OCI-LY1 (cell line): Measurements from ENCODE around the gene LCN15.

Experiments used
- CTCF ChIP-seq: fragments of 200-600 bp; sonication (generic), shearing (Covaris generic); IDR thresholded peaks from 2 replicates; pipeline ENCODE4 v1.5.1; 2017; ENCODE audit warnings: mild to moderate bottlenecking, antibody characterized with exemption, low read length, moderate library complexity, mixed read lengths
- EZH2 ChIP-seq: fragments of 200-600 bp; sonication (generic), shearing (Covaris generic); IDR thresholded peaks from 2 replicates; pipeline ENCODE4 v1.8.0; 2017; ENCODE audit warnings: borderline replicate concordance, mixed run types, mild to moderate bottlenecking, antibody characterized with exemption, low read length, moderate library complexity, mixed read lengths

- no peak for TF ChIP-seq CTCF
- no peak for TF ChIP-seq EZH2
Measured at GRCh38 chr9:136746621-136747020, 17.7 kb downstream of the LCN15 start.
